Liver (tissue), 3 donors: Measurements from ENCODE around the gene C16orf74.

Source experiments
- FOXA1 ChIP-seq: IDR thresholded peaks from 2 replicates; pipeline ENCODE4 v1.6.1; 2016; ENCODE audit warnings: antibody characterized with exemption
- FOXA2 ChIP-seq: IDR thresholded peaks from 2 replicates; pipeline ENCODE4 v1.6.1; 2016; ENCODE audit warnings: antibody characterized with exemption
- GABPA ChIP-seq, 2 donors: IDR thresholded peaks in 1 of 2; conservative IDR thresholded peaks in 1 of 2; 2 replicates each; pipeline ENCODE4 v1.6.1; 2016; ENCODE audit warnings: antibody characterized with exemption in 2 of 2, mild to moderate bottlenecking in 1 of 2, moderate library complexity in 1 of 2
- JUND ChIP-seq, 2 donors: IDR thresholded peaks; 2 replicates each; pipeline ENCODE4 v1.6.1; 2016; ENCODE audit warnings: antibody characterized with exemption in 2 of 2
- RAD21 ChIP-seq, 2 donors: IDR thresholded peaks; 2 replicates each; pipeline ENCODE4 v1.6.1; 2016; ENCODE audit warnings: antibody characterized with exemption in 2 of 2, mild to moderate bottlenecking in 2 of 2
- TAF1 ChIP-seq: conservative IDR thresholded peaks from 2 replicates; pipeline ENCODE4 v1.6.1; 2016; ENCODE audit warnings: antibody characterized with exemption, mild to moderate bottlenecking
- YY1 ChIP-seq: IDR thresholded peaks from 2 replicates; pipeline ENCODE4 v1.6.1; 2016; ENCODE audit warnings: antibody characterized with exemption, mild to moderate bottlenecking
- TF ChIP-seq, protein P1 (sequence below): fragments of 150-350 bp; IDR thresholded peaks from 2 replicates; pipeline ENCODE4 v1.5.1; 2017; ENCODE audit warnings: improper control_type of control experiment, low read depth, low read length; ENCODE audit not compliant: missing input control
- TF ChIP-seq, protein P2 (sequence below): IDR thresholded peaks from 2 replicates; pipeline ENCODE4 v1.6.1; 2016; ENCODE audit warnings: antibody characterized with exemption, mild to moderate bottlenecking
- TF ChIP-seq, protein P3 (sequence below): IDR thresholded peaks from 2 replicates; pipeline ENCODE4 v1.6.1; 2016; ENCODE audit warnings: antibody characterized with exemption
- TF ChIP-seq, protein P4 (sequence below): IDR thresholded peaks from 2 replicates; pipeline ENCODE4 v1.6.1; 2016; ENCODE audit warnings: antibody characterized with exemption
- TF ChIP-seq, protein P5 (sequence below): IDR thresholded peaks from 2 replicates; pipeline ENCODE4 v1.6.1; 2016; ENCODE audit warnings: antibody characterized with exemption
- donor health status: healthy.
- donor health status: healthy.

DNA sequence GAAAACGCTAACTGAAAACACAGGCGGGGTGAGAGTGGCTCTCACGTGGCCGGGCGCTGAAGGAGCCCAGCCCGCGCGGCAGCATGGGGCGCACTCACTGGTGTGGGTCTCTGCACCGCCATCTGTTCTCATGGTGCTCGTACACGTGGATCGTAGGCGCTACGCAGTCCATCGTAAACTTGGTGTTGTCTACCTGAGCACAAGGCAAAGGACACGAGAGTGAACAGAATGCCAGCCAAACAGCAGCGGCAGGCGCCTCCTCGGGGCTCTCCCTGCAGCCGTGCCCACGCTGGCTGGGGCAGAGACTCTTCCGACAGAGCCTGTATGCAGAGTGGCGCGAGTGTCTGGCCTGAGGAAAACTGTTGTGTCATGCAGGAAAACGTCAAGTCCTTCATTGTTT is 29.4 kb upstream of the C16orf74 start:
- TF ChIP-seq YY1 (no peak), FOXA1 (no peak), RAD21 (IDR thresholded peaks at IDR 0.05) (no peak), JUND (IDR thresholded peaks at IDR 0.05) (no peak), TAF1 (no peak), GABPA (IDR thresholded peaks at IDR 0.05 in 1 of 2, conservative IDR thresholded peaks at IDR 0.05 in 1 of 2) (no peak), FOXA2 (no peak)
- TF ChIP-seq, protein P1, sequence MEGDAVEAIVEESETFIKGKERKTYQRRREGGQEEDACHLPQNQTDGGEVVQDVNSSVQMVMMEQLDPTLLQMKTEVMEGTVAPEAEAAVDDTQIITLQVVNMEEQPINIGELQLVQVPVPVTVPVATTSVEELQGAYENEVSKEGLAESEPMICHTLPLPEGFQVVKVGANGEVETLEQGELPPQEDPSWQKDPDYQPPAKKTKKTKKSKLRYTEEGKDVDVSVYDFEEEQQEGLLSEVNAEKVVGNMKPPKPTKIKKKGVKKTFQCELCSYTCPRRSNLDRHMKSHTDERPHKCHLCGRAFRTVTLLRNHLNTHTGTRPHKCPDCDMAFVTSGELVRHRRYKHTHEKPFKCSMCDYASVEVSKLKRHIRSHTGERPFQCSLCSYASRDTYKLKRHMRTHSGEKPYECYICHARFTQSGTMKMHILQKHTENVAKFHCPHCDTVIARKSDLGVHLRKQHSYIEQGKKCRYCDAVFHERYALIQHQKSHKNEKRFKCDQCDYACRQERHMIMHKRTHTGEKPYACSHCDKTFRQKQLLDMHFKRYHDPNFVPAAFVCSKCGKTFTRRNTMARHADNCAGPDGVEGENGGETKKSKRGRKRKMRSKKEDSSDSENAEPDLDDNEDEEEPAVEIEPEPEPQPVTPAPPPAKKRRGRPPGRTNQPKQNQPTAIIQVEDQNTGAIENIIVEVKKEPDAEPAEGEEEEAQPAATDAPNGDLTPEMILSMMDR: no peak
- TF ChIP-seq, protein P2, sequence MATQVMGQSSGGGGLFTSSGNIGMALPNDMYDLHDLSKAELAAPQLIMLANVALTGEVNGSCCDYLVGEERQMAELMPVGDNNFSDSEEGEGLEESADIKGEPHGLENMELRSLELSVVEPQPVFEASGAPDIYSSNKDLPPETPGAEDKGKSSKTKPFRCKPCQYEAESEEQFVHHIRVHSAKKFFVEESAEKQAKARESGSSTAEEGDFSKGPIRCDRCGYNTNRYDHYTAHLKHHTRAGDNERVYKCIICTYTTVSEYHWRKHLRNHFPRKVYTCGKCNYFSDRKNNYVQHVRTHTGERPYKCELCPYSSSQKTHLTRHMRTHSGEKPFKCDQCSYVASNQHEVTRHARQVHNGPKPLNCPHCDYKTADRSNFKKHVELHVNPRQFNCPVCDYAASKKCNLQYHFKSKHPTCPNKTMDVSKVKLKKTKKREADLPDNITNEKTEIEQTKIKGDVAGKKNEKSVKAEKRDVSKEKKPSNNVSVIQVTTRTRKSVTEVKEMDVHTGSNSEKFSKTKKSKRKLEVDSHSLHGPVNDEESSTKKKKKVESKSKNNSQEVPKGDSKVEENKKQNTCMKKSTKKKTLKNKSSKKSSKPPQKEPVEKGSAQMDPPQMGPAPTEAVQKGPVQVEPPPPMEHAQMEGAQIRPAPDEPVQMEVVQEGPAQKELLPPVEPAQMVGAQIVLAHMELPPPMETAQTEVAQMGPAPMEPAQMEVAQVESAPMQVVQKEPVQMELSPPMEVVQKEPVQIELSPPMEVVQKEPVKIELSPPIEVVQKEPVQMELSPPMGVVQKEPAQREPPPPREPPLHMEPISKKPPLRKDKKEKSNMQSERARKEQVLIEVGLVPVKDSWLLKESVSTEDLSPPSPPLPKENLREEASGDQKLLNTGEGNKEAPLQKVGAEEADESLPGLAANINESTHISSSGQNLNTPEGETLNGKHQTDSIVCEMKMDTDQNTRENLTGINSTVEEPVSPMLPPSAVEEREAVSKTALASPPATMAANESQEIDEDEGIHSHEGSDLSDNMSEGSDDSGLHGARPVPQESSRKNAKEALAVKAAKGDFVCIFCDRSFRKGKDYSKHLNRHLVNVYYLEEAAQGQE: no peak
- TF ChIP-seq, protein P3, sequence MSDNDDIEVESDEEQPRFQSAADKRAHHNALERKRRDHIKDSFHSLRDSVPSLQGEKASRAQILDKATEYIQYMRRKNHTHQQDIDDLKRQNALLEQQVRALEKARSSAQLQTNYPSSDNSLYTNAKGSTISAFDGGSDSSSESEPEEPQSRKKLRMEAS: no peak
- TF ChIP-seq, protein P4, sequence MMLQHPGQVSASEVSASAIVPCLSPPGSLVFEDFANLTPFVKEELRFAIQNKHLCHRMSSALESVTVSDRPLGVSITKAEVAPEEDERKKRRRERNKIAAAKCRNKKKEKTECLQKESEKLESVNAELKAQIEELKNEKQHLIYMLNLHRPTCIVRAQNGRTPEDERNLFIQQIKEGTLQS: no peak
- TF ChIP-seq, protein P5, sequence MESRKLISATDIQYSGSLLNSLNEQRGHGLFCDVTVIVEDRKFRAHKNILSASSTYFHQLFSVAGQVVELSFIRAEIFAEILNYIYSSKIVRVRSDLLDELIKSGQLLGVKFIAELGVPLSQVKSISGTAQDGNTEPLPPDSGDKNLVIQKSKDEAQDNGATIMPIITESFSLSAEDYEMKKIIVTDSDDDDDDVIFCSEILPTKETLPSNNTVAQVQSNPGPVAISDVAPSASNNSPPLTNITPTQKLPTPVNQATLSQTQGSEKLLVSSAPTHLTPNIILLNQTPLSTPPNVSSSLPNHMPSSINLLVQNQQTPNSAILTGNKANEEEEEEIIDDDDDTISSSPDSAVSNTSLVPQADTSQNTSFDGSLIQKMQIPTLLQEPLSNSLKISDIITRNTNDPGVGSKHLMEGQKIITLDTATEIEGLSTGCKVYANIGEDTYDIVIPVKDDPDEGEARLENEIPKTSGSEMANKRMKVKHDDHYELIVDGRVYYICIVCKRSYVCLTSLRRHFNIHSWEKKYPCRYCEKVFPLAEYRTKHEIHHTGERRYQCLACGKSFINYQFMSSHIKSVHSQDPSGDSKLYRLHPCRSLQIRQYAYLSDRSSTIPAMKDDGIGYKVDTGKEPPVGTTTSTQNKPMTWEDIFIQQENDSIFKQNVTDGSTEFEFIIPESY: no peak
